ENCODE measurements around the gene CA14.
"Not testable (repeated sequence)": the region's sequence is repeated elsewhere in the genome, so short reads cannot be mapped to it uniquely, and the experiment has no call there.

The CA14 gene

DNA sequence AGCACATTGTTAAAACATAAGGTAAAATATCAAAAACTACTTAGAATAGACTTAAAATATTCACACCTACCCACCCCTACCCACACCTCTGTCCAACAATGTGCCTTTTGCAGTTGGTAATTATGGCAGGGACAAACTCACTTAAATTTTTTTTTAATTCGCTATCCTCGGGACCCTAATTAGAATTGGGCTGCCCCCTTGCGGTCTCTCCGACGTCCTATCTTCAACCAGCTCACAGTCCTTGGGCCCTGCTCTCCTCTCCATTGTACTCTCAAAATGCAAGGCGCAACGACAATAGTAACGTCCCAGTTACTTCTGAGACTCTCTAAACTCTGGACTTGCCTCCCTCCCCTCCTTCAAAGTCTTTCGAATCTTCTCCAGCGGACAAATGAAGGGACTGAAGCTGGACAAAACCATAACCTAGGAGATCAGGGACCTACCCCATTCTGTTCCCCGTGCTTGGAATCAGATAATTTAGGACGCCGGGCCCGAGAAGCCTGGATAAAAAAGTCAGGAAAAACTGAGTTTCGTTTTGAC, 23.7 kb downstream of the CA14 start:
- peak; percentile 30 for DNase-seq (ENCODE audit: low read depth)

DNA sequence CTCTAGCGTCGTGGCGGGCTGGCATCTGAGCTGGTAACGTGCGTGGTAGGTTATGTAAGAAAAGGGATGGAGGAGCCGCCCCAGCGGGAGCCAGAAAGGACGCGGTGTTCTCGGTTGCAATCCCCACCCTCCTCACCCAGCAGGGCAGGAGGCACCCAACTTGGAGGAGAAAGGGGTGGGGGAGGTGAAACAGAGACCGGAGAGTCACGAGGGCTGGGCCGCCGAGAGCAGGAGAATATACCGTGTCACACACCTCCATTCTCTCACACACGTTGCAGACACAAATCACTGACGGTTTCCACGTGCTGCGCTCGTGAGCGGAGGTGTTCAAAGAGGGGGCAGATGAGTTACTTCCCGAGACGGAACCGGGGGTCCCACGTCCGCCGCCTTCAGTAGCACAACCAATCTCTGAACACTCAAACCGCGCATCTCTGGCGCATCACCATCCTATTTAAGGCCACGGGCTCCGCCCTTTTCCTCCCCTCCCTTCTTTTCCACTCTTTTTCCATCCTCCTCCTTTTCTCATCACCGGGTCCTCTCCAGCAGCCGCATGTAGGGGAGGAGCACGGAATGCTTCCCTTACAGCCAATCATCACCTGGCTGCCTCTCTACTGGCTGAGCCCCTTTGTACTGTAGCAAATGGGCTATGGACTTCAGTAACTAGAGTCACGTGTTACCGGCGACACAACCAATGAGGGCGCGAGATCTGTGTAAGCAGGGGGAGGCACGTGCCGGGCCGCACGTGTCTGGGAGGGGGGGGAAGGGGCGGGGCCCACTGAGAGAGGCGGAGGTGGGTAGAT, 24.4 kb downstream of the CA14 start, which contains the start of gene CIART:
TSS of gene CIART (plus strand) at position 797 of the 800 bp plus-strand sequence. CDS start 714 bp downstream, outside the sequence.
- peak; percentile 66 for DNase-seq (ENCODE audit: low read depth)

- no peak for DNase-seq (ENCODE audit: low read depth)
These were observed 25.0 kb downstream of the CA14 start for GRCh38 chr1:150282558-150282958.

- no peak for DNase-seq (ENCODE audit: low read depth)
These were observed 25.7 kb downstream of the CA14 start for GRCh38 chr1:150283260-150283659.

DNA sequence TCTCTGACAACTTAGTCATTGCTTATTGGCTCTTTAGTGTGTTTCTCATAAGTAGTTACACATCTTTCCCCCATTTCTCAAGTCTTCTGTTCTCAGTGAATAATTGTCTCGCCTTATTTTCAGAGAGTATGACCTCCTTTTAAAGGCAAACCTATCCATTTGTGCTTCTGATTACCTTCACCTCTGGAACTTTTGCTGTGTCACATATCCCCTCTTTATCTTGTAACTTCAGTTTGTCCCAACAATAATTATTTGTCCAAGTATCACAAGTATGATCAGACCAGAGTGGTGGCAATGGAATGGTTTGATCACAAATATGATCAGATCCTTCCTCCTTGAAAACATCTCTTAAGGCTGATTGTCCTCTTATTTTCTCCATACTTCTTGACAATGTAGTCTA, 30.8 kb downstream of the CA14 start:
- no peak for DNase-seq (ENCODE audit: low read depth)

- DNase-seq (ENCODE audit: low read depth): no peak
These were observed 31.2 kb downstream of the CA14 start for GRCh38 chr1:150288822-150289221.

GRCh38 chr1:150293433-150294253, 36.1 kb downstream of the CA14 start, which contains the start of gene MRPS21:
TSS of gene MRPS21 (plus strand) at chr1:150293861. CDS start at chr1:150294367, 506 bp downstream.
- DNase-seq (ENCODE audit: low read depth): peak; percentile 67

DNA sequence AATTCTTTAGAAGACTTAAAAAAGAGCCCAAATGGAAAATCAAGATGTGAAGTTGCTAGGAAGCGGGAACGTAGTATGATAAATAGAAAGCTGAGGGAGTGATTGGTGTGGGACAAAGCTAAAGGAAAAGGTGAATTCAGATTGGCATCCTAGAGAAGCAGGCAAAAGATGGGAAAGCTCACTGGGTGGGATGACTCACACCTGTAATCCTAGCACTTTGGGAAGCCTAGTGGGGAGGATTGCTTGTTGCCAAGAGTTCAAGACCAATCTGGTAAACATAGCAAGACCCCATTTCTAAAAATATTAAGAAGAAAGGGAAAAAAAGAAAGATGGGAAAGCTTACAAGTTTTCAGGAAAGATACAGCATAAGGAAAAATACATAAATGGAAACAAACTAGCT, 37.9 kb downstream of the CA14 start:
- DNase-seq (ENCODE audit: low read depth): no peak

GRCh38 chr1:150299716-150300115, 42.1 kb downstream of the CA14 start:
- no peak for DNase-seq (ENCODE audit: low read depth)

DNA sequence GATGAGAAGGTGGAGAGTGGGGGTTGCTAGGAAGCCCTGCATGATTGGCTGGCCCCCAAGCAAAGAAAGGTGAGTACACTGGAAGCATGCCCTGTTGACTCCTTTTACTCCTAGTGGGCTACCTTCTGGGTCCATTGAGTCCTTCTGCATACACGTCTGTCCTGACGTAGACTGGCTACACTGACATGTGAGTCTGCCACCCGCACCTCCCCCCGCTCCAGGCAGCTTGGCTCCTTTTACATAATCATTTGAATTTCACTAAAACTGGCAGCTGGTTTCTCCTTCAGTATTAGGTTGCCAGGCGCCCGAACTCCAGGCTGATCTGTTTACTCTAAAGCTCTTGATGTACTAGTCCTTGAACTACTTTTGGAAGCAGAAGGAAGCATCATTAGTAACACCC, 44.8 kb downstream of the CA14 start:
- DNase-seq (ENCODE audit: low read depth): no peak

GRCh38 chr1:150302902-150303301, 45.3 kb downstream of the CA14 start:
- DNase-seq (ENCODE audit: low read depth): no peak

DNA sequence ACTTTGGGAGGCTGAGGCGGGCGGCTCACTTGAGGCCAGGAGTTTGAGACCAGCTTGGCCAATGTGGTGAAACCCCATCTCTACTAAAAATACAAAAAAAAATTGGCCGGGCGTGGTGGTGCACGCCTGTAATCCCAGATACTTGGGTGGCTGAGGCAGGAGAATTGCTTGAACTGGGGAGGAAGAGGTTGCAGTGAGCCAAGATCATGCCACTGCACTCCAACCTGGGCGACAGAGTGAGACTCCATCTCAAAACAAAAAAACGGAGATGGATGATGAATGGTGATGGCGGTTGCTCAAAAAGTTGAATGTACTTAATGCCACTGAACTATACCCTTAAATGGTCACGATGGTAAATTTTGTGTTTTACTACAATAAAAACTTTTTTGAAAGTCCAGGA, 51.0 kb downstream of the CA14 start:
- not testable (repeated sequence) for DNase-seq (ENCODE audit: low read depth)

- no peak for DNase-seq (ENCODE audit: low read depth)
These were observed 52.4 kb downstream of the CA14 start for GRCh38 chr1:150309758-150310508.

DNA sequence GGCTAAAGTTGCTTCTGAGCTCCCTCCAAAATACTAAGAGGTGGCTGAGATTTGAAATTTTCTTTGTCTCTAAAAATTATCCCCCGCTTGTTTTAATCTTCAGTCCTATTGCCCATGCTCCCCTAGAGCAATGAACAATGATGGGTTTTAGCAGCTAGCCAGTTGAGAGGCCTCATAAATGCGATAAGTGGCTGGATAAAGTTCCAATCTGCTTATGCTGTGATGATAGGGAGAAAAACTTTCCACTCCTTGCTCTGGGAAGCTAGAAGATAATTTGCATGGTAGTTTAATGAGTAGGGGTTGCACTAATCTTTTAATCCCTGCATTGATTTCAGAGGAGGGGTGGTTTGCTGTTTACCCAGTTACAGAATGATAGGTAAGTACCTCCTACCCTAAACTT, 54.2 kb downstream of the CA14 start:
- no peak for DNase-seq (ENCODE audit: low read depth)

Data from activated T-helper 1 cell treated with Interleukin-2 at 50 U/mL for 16 hours (primary cell).